Measurements from ENCODE around the gene CCDC120.

- no peak for TF ChIP-seq POLR2AphosphoS5 (IDR thresholded peaks at IDR 0.05; ENCODE audit: low read depth, low read length)
- no peak for TF ChIP-seq POLR2A (IDR thresholded peaks at IDR 0.05; ENCODE audit: low read depth, low read length)
- no peak for TF ChIP-seq TAF1 (IDR thresholded peaks at IDR 0.05; ENCODE audit: low read depth, low read length)
Observed at GRCh38 chrX:49089553-49089952, 30.8 kb downstream of the CCDC120 start.

Data from GM12891 (cell line).